Mucosa of descending colon (tissue), 3 donors: ENCODE data around the gene SORL1-AS1.

ENCODE experiments used
- ATAC-seq: fragments of 200-7000 bp; cut with Tn5 transposase; one replicate; pipeline ENCODE4 v1.9.1; 2020; ENCODE audit warnings: mild to moderate bottlenecking, moderate library complexity
- DNase-seq, 3 donors: peaks; one replicate each; pipeline ENCODE4 v3.0.0-alpha.2; 2020
- H3K36me3 ChIP-seq: fragments of 200-600 bp; one replicate; pipeline ENCODE4 v1.8.0; 2021; ENCODE audit warnings: low read depth, mild to moderate bottlenecking
- H3K4me1 ChIP-seq: fragments of 200-600 bp; one replicate; pipeline ENCODE4 v1.8.0; 2021; ENCODE audit warnings: low read depth, mild to moderate bottlenecking
- H3K4me3 ChIP-seq: fragments of 200-600 bp; one replicate; pipeline ENCODE4 v1.8.0; 2021; ENCODE audit warnings: mild to moderate bottlenecking
- H3K9me3 ChIP-seq: fragments of 200-600 bp; one replicate; pipeline ENCODE4 v1.8.0; 2021; ENCODE audit warnings: mild to moderate bottlenecking
- CTCF ChIP-seq: fragments of 200-600 bp; IDR thresholded peaks from one replicate; pipeline ENCODE4 v1.8.0; 2022; ENCODE audit warnings: antibody characterized with exemption, mild to moderate bottlenecking
- intact Hi-C, 2 donors: fragments of 100-400 bp; cut with DNase I in 1 of 2; cut with micrococcal nuclease in 1 of 2; formaldehyde crosslinking; loops; one replicate each; pipeline versions ENCODE4 v1.11.0 to v1.11.1; 2022; cut with DNase I, micrococcal nuclease
- donor health status: DM: no; HTN: no; CAD: no; lungs with moderate emphysema.
- donor health status: DM: no; HTN: no; CAD: no.
- donor health status: DM: no; HTN: yes; CAD: no.

The SORL1-AS1 gene

DNA sequence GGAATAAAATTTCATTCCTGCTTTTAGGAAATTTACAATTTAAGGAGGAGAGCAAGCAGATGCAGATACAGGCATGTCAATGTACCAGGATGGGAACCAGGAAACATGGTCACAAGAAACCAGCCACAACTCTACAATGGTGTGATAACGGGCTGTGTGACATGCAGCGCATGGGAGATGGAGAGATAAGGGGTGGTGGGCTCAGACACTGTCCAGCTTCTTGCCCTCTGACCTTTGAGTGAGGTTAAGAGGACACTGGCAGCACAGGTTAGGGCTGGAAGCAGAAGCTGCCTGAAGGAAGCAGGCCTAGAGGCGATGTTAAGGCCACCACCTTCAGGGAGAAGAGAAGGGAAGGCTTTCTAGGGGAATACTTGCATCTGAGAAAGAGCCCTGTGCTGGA lies 2.3 kb upstream of the SORL1-AS1 start:
- no peak for TF ChIP-seq CTCF
- H3K4me1 ChIP-seq: peaks cover 19% of the 10 kb centered on the region
- DNase-seq (no peak), ATAC-seq (no peak)
- no peaks in the 10 kb centered on the region for H3K36me3 ChIP-seq
- H3K9me3 ChIP-seq: no peaks in the 10 kb centered on the region
- no peak overlapping the region for H3K4me3 ChIP-seq
- intact Hi-C loops: no loop called here

- TF ChIP-seq CTCF: no peak
- intact Hi-C loops: loop anchor here in 1 of 2 donors (5.0 kb wide), 1 partner anchor 131 kb away; no protein-coding TSS in a partner anchor
- Histone ChIP-seq H3K9me3 (no peaks in the 10 kb centered on the region), H3K4me1 (peaks cover 25% of the 10 kb centered on the region), H3K4me3 (no peak overlapping the region), H3K36me3 (no peaks in the 10 kb centered on the region)
- DNase-seq (no peak), ATAC-seq (no peak)
Observed at GRCh38 chr11:121453589-121454299, 977 bp upstream of the SORL1-AS1 start.

DNA sequence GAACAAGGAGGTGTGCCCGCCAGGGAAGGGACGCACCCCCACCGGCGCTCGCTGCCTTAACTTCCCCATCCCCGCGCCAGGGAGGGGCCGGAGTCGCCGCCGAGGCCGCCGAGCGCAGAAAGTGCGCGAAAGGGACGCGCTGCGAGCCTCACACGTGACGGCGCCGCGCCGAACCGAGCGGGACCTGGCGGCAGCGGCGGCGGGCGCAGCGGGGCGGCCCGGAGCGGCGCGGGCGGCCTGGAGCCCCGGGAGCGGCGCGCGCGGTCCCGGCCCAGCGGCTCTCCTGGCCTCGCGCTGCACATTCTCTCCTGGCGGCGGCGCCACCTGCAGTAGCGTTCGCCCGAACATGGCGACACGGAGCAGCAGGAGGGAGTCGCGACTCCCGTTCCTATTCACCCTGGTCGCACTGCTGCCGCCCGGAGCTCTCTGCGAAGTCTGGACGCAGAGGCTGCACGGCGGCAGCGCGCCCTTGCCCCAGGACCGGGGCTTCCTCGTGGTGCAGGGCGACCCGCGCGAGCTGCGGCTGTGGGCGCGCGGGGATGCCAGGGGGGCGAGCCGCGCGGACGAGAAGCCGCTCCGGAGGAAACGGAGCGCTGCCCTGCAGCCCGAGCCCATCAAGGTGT lies 670 bp downstream of the SORL1-AS1 start, which contains the start of gene SORL1:
SORL1 (plus strand) TSS at position 329 of the 623 bp plus-strand sequence; CDS start at position 347, 18 bp downstream.
- DNase-seq: peak; percentile 88 to 91 (median 88)
- H3K36me3 ChIP-seq: no peaks in the 10 kb centered on the region
- intact Hi-C loops: loop anchor here in 1 of 2 donors (5.0 kb wide), 1 partner anchor 130 kb away; no protein-coding TSS in a partner anchor
- peak; percentile 43 for TF ChIP-seq CTCF
- H3K9me3 ChIP-seq: no peaks in the 10 kb centered on the region
- H3K4me1 ChIP-seq: peaks cover 30% of the 10 kb centered on the region
- H3K4me3 ChIP-seq: peak within 1 kb of the TSS; percentile 80
- peak; percentile 78 for ATAC-seq

DNA sequence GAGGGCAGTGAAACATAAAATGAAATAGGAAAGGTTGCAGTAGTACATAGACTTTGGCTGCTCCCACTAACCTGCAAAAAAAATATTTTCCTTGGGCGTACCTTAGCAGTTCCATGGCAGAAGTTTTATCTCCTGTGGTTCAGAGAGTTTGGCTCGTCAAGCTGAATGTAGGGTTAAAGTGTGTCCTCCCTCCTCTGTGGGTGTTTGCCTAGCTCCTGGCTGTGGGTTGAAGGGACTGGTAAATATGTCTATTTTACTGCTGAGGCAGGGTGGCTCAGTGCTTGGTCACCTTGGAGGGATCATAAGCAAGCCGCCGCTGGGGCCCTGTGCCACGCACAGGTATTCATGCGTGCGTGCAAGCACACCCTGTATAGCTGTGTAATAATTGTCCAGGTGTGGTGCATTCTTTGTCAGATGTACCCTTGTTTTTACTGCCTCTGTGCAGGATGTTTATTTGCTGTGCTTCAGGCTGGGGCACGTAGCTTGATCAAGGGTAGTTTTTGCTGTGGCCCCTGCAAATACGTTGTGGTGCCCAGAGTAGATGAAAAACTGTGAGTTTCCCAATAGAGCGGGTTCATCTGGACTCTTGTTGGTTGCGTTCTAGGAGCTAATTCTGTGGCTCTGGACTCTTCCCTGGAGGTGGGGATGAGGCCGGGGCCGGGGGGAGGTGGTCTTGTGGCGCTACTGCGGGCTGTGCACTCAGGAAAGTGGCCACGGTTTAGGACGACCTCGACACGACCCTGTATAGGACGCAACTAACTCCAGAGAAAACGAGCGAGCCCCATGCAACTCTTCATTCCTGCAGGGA lies 1.4 kb downstream of the SORL1-AS1 start:
- Histone ChIP-seq H3K9me3 (no peaks in the 10 kb centered on the region), H3K4me3 (peak overlapping the region; percentile 80), H3K4me1 (peaks cover 30% of the 10 kb centered on the region), H3K36me3 (no peaks in the 10 kb centered on the region)
- TF ChIP-seq CTCF: no peak
- intact Hi-C loops: loop anchor here in 1 of 2 donors (5.0 kb wide), 1 partner anchor 129 kb away; no protein-coding TSS in a partner anchor
- ATAC-seq: peak; percentile 82
- peak; percentile 87 to 89 (median 89) for DNase-seq

DNA sequence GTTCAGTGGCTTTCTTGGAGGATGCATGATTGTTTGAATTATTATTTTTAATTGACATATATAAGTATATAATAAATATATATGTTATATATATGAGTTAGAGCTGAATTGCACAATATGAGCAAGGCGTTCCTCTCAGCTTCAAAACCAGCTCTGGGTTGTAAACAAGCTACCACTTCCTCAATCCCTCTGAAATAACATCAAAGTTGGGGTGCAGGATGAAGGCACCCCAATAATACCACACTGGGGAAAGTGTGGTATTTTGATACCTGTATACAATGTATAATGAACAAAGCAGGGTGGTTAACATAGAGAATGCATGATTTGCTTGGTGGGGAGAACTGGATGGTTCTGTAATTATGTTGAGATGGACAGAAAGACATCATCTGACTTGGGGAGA lies 2.4 kb downstream of the SORL1-AS1 start:
- ATAC-seq (no peak), DNase-seq (no peak)
- no peak for TF ChIP-seq CTCF
- Histone ChIP-seq H3K4me1 (peaks cover 32% of the 10 kb centered on the region), H3K4me3 (no peak overlapping the region), H3K36me3 (no peaks in the 10 kb centered on the region), H3K9me3 (no peaks in the 10 kb centered on the region)
- intact Hi-C loops: loop anchor here in 1 of 2 donors (5.0 kb wide), 1 partner anchor 128 kb away; no protein-coding TSS in a partner anchor
